Measurements from ENCODE around the gene HOXA5.

HOXA5 gene

DNA sequence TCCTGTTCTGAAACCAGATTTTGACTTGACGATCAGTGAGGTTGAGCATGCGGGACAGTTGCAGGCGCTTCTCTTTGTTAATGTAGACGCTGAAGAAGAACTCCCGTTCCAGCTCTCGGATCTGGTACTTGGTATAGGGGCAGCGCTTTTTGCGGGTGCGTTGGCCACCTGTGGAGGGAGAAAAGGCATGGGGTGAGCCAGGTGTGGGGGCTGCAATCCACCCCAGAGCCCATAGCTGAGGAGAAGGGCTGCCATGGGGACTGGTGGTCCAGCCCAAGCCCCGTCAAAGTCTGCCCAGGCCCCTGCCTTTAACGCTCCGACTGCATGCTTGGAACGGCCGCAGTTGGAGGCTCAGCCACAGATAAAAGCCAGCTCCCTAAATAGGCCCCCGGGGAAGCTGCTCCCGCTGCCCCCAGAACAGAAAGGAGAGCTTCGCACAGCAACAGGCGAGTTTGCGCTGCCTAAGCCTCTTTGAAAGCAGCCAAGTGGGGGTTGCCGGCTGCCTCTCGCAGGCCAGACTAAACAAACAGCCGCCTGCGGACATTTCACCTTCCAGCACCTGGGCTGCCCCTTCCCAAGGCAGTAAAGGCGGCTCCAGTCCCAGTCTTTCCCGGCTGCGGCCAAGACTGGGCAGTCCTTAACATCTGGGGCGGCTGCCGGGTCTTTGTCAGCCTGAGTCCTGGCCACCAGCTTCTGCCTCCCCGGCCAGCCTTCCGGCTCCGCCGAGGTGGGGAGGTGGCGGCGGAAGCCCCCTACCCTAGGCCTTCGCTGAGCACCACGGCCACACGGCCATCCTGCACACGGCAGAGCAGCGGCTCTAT, 39.6 kb upstream of the HOXA5 start:
- FAIRE-seq, result no peak
- peak; percentile 37 for DNase-seq (ENCODE audit: low spot score)

DNA sequence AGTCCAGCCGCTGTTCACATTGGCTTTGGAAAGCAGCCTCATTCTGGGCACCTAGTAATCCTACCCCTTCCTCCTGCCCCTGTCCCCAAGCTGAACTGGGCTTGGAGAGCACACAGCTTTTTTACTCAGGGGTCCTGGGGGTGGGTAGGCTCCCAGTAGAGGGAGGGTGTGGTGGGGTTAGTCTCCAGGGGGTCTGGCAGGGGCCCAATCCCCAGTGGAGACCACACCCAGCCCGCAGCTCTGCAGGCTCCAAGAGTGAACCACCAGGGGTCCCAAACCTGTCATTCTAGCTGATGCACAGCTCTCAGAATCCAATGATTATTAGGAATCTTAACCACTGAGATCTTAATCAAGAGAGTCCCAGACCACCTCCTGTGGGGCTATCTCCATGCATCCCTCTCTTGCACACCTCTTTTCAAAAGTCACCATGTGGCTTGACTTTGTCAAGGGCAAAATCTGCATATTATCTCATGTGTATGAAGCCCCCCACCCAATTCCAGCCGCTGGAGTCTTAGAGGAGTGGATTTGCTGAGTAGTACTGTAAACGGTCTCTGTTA, 38.9 kb upstream of the HOXA5 start:
- FAIRE-seq (no peak), DNase-seq (ENCODE audit: low spot score) (no peak)

DNA sequence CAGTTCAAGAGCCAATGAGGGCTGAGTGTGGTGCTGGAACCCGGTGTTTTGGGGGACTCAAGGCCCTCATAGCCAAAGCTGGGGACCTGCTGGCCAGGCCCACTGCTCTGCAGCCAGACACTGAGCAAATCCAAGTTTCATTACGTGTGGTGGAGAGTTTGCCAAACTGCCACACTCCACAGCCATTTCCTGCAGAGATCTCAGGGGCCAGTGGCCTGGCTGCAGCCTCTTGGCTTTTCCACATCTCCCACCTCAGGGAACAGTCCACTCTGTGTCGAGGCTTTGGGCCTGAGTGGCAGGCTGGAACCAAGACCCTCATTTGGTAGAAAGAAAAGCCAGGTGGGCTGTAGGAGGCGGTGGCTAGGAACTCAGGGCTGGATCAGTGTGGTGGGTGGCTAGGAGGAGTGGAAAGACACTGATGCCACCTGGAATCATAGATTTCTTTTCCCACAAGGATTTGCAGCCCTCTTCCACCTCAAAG, 38.4 kb upstream of the HOXA5 start:
- FAIRE-seq (no peak), DNase-seq (ENCODE audit: low spot score) (no peak)

DNA sequence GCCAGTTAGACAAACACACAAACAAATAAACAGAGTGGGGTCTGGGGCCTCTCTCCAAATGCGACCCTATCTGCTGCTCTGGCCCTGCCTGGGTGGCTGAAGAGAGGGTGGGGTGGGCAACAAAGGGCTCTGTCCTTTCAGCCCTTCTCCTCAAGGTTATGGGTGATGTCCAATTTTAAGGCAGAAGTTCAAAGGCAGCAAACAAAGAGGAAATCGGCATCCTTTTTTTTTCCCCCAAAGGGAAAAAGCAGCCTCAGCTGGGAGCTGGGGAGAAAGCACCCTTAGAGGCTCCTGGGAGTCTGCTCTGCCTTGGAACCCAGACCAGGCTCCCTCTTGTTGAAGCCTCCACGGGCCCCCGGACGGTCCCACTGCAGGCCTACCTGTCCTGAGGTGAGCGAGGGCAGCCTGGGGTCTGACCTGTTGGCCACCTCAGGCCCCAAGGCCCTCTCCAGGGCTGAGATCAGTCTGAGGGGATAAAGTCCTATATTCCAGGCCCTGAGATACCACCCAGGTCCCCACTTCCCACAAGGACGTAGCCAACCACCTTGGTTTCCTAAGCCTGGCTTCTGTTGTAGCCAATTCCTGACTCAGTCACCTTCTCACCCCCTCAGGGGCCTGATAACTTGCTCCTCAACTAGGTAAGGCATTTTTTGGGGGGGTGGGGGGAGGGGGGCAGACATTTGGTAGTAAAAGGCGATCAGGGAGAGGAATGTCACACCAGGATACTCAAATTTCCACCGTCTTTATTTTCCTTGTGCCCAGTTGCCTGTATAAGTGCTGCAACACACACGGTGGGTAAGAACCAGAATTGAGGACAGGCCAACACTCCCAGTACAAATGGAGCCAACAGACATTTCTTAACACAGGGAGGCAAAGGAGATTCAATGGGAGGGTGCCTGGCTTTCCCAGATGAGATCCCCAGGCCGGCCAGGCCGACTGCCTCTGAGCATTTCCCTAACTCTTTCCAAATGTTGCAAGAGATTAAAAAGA, 37.2 kb upstream of the HOXA5 start:
- DNase-seq (ENCODE audit: low spot score), result no peak
- FAIRE-seq, result no peak

GRCh38 chr7:27179503-27180430, 36.3 kb upstream of the HOXA5 start:
- peak; percentile 88 for DNase-seq (ENCODE audit: low spot score)
- FAIRE-seq, result peak; percentile 84

GRCh38 chr7:27179030-27179429, 35.5 kb upstream of the HOXA5 start:
- FAIRE-seq, result no peak
- no peak for DNase-seq (ENCODE audit: low spot score)

DNA sequence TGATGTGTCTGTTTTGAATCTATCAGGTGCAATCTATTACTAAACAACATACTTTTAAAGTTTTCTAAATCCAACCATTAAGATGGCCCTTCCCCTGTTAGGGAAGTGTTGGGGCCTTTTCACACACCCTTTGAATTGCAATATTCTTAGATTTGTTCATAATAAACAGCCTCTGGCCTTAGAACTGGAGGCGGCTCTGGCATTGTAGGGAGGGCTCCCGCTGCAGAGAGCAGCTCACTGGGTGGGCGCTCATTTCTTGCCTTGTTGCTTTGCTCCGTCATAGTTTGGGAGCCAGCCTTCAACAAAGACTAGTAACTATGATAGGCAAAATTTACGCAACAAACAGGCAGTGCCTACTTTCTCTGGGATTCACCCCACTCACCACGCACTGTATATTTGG, 34.9 kb upstream of the HOXA5 start:
- no peak for FAIRE-seq
- DNase-seq (ENCODE audit: low spot score), result no peak

GRCh38 chr7:27177795-27178320, 34.4 kb upstream of the HOXA5 start:
- DNase-seq (ENCODE audit: low spot score), result no peak
- FAIRE-seq, result peak; percentile 50

GRCh38 chr7:27176962-27177794, 33.7 kb upstream of the HOXA5 start:
- DNase-seq (ENCODE audit: low spot score) (no peak), FAIRE-seq (no peak)

- DNase-seq (ENCODE audit: low spot score) (no peak), FAIRE-seq (no peak)
These were observed 33.0 kb upstream of the HOXA5 start for GRCh38 chr7:27176524-27176845.

DNA sequence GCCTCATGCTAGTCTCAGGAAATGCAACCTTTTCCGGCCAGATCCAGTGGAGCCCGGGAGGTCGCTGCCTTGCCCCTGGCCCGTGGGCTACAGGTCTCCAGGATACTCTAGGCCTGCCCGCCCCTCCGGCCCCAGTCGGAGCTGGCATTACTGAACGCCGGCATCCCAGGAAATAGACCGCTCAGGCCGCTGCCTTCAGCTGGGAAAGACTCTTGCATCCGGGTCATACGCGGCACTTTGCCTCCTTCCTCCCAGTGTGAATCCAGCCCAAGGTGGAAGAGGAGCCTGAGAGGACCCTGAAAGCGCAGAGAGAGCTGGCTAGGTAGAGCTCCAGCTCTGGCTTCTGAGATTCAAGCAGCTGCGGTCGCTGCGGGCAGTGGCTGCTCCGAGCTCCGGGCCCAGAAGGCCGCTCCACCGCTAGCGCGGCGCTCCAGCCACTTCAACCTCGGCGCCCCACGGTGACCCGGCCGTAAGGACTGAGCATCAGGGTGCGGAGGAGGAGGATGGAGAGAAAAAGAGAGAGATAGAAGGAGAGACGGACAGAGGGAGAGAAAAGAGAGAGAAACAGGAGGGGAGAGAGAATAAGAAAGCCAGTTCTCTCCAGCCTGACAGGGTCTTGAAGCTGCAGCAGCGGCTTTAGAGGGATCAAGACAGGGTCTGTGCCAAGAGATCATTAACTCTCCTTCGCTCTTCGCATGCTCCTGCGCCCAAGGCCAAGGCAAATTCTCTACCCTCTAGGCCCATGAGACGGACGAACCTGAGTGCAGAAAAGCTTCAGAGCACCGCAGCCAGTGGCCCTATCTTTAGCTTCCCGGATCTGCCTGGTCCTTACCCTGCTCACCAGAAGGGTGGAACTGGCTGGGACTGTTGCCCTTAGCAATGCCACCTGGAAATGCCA, 32.4 kb upstream of the HOXA5 start:
- FAIRE-seq, result no peak
- DNase-seq (ENCODE audit: low spot score), result no peak

DNA sequence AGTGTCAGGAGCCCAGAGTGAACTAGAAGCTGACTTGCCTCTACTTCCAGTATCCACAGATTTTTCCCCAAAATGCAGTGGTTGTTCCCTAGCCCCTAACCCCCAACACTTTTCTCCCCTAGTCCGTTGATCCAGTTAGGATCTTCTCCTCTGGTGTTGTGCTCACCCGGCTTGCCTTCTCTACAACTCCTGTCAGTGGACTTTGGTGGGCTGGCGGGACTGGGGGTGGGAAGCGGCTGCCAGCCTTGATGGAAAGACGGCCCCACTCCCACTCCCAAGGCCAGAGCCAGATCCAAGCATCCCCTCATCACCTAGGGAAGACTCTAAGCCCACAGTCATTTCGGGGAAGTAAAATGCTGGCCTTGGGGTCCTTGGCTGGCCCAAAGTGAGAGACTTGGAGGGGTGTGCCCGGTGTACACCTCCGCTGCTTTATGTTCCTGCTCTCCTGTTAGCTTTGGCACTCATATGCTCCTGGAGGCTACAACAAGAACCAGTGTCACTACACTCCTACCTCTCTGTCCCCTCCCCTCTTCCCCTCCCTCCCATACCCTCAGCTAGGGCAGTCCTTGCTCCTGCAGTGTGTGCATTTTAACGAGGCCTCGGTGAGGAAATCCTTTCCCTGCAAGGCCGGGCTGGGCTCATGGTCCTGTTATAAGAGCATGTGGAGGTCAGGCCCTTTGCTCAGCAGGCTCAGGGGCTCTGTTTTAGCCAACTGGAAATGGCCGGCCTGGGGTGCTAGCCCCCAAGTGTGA, 31.6 kb upstream of the HOXA5 start:
- FAIRE-seq, result no peak

DNA sequence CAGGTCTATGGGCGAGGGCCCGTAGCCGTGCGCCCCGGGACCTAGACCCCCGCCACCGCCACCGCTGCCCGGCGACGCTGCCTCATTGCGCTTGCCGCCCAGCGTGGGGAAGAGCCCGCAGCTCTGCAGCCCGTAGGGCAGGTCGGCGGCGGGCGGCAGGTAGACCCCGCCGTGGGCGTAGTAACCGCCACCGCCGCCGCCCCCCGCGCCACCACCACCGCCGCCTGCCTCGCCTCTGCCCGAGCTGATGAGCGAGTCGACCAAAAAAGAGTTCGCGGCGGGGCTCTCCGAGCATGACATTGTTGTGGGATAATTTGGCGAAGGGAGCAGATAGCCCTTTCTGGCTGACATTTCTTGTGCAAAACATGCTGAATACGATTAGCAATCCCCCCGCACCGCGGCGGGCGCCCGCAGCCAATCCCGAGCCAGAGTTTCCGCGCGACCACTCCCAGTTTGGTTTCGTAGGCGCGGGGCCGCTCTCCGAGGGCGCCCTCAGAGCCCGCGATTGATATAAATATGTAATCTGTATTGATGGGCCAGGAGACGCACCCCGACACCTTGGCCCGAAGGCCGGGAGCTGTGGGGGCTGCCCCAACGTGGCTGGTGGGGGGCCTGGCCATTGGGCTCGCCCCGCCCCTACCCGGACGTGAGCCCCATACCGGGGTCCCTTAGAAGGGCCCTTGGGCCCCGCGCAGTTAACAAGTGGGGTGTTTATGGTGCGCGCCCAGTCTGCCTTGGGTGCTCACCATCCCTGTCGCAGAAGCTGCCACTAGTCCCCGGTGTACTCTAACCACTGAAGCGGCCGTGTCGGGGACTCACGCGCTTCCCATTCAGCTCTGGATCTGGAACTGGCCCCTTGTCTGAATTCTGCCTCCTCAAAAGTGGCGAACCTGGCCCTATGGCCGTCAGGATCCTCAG, 30.7 kb upstream of the HOXA5 start, which contains the start of gene HOXA10:
Gene HOXA10 (minus strand): TSS at position 365 of the 918 bp plus-strand sequence. CDS start 14 bp downstream, at position 351.
- DNase-seq (ENCODE audit: low spot score), result no peak

More for the DNA sequence above, 31.6 kb upstream of the HOXA5 start:
- no peak for DNase-seq (ENCODE audit: low spot score)

GRCh38 chr7:27173511-27173955, 30.1 kb upstream of the HOXA5 start:
- peak; percentile 72 for DNase-seq (ENCODE audit: low spot score)
- FAIRE-seq, result no peak

More for the DNA sequence above, 30.7 kb upstream of the HOXA5 start, which contains the start of gene HOXA10:
- FAIRE-seq, result no peak

GRCh38 chr7:27172823-27173510, 29.5 kb upstream of the HOXA5 start:
- FAIRE-seq (peak; percentile 91), DNase-seq (ENCODE audit: low spot score) (peak; percentile 67)

DNA sequence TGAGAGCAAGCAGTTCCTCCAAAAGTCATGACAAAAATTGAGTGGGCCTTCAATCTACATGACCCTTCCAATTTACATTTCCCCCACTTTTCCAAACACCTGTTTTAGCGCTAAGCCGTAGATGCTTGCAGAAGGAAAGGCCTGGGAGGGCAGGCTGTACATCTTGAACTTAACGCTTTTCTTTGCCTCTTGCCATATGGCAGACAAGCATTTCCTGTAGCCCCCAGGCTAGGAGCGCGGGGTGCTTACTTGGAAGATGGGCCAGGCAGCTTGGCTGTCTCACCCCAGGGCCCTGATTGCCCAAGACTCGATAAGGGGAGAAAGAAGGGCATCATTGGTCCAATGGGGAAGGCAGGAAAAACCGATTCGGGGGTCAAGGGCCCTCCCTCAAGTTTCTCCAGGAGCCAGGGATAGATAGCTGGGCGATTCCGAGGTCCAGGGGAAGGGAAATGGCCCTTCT, 28.9 kb upstream of the HOXA5 start:
- FAIRE-seq (no peak), DNase-seq (ENCODE audit: low spot score) (no peak)

Measured in urothelium cell line (cell line).